Measurements from ENCODE around the gene ISG15. TPM values are rescaled to one million over a fixed set of nuclear protein-coding genes. Genes with fewer than 3 reads are reported as not detected.

Gene ISG15
- total RNA-seq, 5 donors from 2014 or later (not counting 1 experiment from before 2014, with no cell fraction given): 29.1 to 69.8 (median 48.5) TPM

GRCh38 chr1:1000357-1001056, 12.8 kb upstream of the ISG15 start:
- peak in 3 of 4 experiments; percentile 8 to 61 (median 8) for ATAC-seq (replicated peaks in 1 of 4)
- H3K4me3 ChIP-seq (ENCODE audit: control insufficient read depth in 1 of 2, extremely low read depth in 1 of 2, low read length in 1 of 2): peak overlapping the region; percentile 46 to 62
- H3K27me3 ChIP-seq (replicated peaks in 1 of 2; ENCODE audit: control insufficient read depth in 2 of 2, extremely low read depth in 1 of 2, insufficient read depth in 2 of 2, low read length in 1 of 2): peaks cover 2 to 87% of the 10 kb centered on the region in 2 experiments
- Mint-ChIP-seq H3K9me3 (no peaks in the 10 kb centered on the region), H3K27me3 (peaks cover 7 to 36% of the 10 kb centered on the region in 2 donors), H3K4me1 (peaks cover 16 to 27% (median 20%) of the 10 kb centered on the region in 3 donors), H3K36me3 (no peaks in the 10 kb centered on the region), H3K4me3 (peak overlapping the region; percentile 58 to 79 (median 72)), H3K27ac (no peak overlapping the region)
- CTCF ChIA-PET: no interaction called here
- POLR2A ChIA-PET: no interaction called here
- H3K4me1 ChIP-seq (ENCODE audit: control insufficient read depth in 1 of 2, extremely low read depth in 1 of 2, insufficient read depth in 2 of 2, low read length in 2 of 2): peaks cover 9 to 66% of the 10 kb centered on the region in 2 experiments
- no peaks in the 10 kb centered on the region for H3K9me3 ChIP-seq
- no peaks in the 10 kb centered on the region for H3K36me3 ChIP-seq (ENCODE audit: control insufficient read depth in 2 of 2, extremely low read depth in 1 of 2, insufficient read depth in 1 of 2, low read length in 1 of 2)
- DNase-seq: peak in 32 of 35 experiments; percentile 57 to 89 (median 74)
- H3K27ac ChIP-seq (ENCODE audit: low read length): no peak overlapping the region
- WGBS (ENCODE audit: insufficient coverage): 1% methylated on average over 74 of the region's 75 CpGs

GRCh38 chr1:1001057-1001783, 12.1 kb upstream of the ISG15 start:
- peak overlapping the region; percentile 11 to 62 for H3K4me3 ChIP-seq (ENCODE audit: control insufficient read depth in 1 of 2, extremely low read depth in 1 of 2, low read length in 1 of 2)

GRCh38 chr1:1003618-1004419, 9.5 kb upstream of the ISG15 start:
- no peaks in the 10 kb centered on the region for H3K9me3 Mint-ChIP-seq
- Histone ChIP-seq H3K36me3 (ENCODE audit: control insufficient read depth in 2 of 2, extremely low read depth in 1 of 2, insufficient read depth in 1 of 2, low read length in 1 of 2) (no peaks in the 10 kb centered on the region), H3K4me3 (ENCODE audit: control insufficient read depth in 1 of 2, extremely low read depth in 1 of 2, low read length in 1 of 2) (no peak overlapping the region), H3K27ac (ENCODE audit: low read length) (no peak overlapping the region), H3K4me1 (ENCODE audit: control insufficient read depth in 1 of 2, extremely low read depth in 1 of 2, insufficient read depth in 2 of 2, low read length in 2 of 2) (peaks cover 9 to 44% of the 10 kb centered on the region in 2 experiments), H3K9me3 (no peaks in the 10 kb centered on the region), H3K27me3 (replicated peaks in 1 of 2; ENCODE audit: control insufficient read depth in 2 of 2, extremely low read depth in 1 of 2, insufficient read depth in 2 of 2, low read length in 1 of 2) (peaks cover 2 to 73% of the 10 kb centered on the region in 2 experiments)
- no peak for DNase-seq
- peaks cover 12 to 17% (median 15%) of the 10 kb centered on the region in 3 donors for H3K4me1 Mint-ChIP-seq
- peaks cover 7 to 39% of the 10 kb centered on the region in 2 donors for H3K27me3 Mint-ChIP-seq
- no peak for ATAC-seq (replicated peaks in 1 of 4)
- no peak overlapping the region for H3K27ac Mint-ChIP-seq
- H3K4me3 Mint-ChIP-seq: no peak overlapping the region
- ChIA-PET POLR2A (no interaction called here), CTCF (interaction anchor here (0.5 to 0.6 kb wide), 3 partner anchors 9 to 773 kb away, joined by 5 to 6 read pairs (median 5); no protein-coding TSS in a partner anchor)
- no peaks in the 10 kb centered on the region for H3K36me3 Mint-ChIP-seq
- WGBS (ENCODE audit: insufficient coverage): 89% methylated on average over 3 of the region's 22 CpGs

More at GRCh38 chr1:1001057-1001783, 12.1 kb upstream of the ISG15 start:
- Mint-ChIP-seq H3K27me3 (peaks cover 7 to 36% of the 10 kb centered on the region in 2 donors), H3K4me3 (peak overlapping the region; percentile 58 to 79 (median 72)), H3K9me3 (no peaks in the 10 kb centered on the region), H3K27ac (no peak overlapping the region), H3K4me1 (peaks cover 14 to 22% (median 18%) of the 10 kb centered on the region in 3 donors), H3K36me3 (no peaks in the 10 kb centered on the region)
- ChIA-PET POLR2A (no interaction called here), CTCF (no interaction called here)
- H3K27me3 ChIP-seq (replicated peaks in 1 of 2; ENCODE audit: control insufficient read depth in 2 of 2, extremely low read depth in 1 of 2, insufficient read depth in 2 of 2, low read length in 1 of 2): peaks cover 2 to 87% of the 10 kb centered on the region in 2 experiments
- DNase-seq (peak in 2 of 35 experiments; percentile 4 to 24), ATAC-seq (replicated peaks in 1 of 4) (peak in 1 of 4 experiments; percentile 4)
- peaks cover 9 to 62% of the 10 kb centered on the region in 2 experiments for H3K4me1 ChIP-seq (ENCODE audit: control insufficient read depth in 1 of 2, extremely low read depth in 1 of 2, insufficient read depth in 2 of 2, low read length in 2 of 2)
- WGBS (ENCODE audit: insufficient coverage): 3% methylated on average over 53 of the region's 58 CpGs
- H3K27ac ChIP-seq (ENCODE audit: low read length): no peak overlapping the region
- no peaks in the 10 kb centered on the region for H3K36me3 ChIP-seq (ENCODE audit: control insufficient read depth in 2 of 2, extremely low read depth in 1 of 2, insufficient read depth in 1 of 2, low read length in 1 of 2)
- no peaks in the 10 kb centered on the region for H3K9me3 ChIP-seq

- Mint-ChIP-seq H3K9me3 (no peaks in the 10 kb centered on the region), H3K4me3 (no peak overlapping the region), H3K36me3 (no peaks in the 10 kb centered on the region), H3K4me1 (peaks cover 12 to 19% (median 17%) of the 10 kb centered on the region in 3 donors), H3K27ac (no peak overlapping the region), H3K27me3 (peaks cover 7 to 39% of the 10 kb centered on the region in 2 donors)
- no peak overlapping the region for H3K4me3 ChIP-seq (ENCODE audit: control insufficient read depth in 1 of 2, extremely low read depth in 1 of 2, low read length in 1 of 2)
- POLR2A ChIA-PET: no interaction called here
- no peaks in the 10 kb centered on the region for H3K9me3 ChIP-seq
- H3K27ac ChIP-seq (ENCODE audit: low read length): no peak overlapping the region
- WGBS (ENCODE audit: insufficient coverage): 44% methylated on average over 6 of the region's 7 CpGs
- H3K27me3 ChIP-seq (replicated peaks in 1 of 2; ENCODE audit: control insufficient read depth in 2 of 2, extremely low read depth in 1 of 2, insufficient read depth in 2 of 2, low read length in 1 of 2): peaks cover 2 to 71% of the 10 kb centered on the region in 2 experiments
- ATAC-seq (replicated peaks in 1 of 4) (no peak), DNase-seq (no peak)
- peaks cover 9 to 40% of the 10 kb centered on the region in 2 experiments for H3K4me1 ChIP-seq (ENCODE audit: control insufficient read depth in 1 of 2, extremely low read depth in 1 of 2, insufficient read depth in 2 of 2, low read length in 2 of 2)
- no peaks in the 10 kb centered on the region for H3K36me3 ChIP-seq (ENCODE audit: control insufficient read depth in 2 of 2, extremely low read depth in 1 of 2, insufficient read depth in 1 of 2, low read length in 1 of 2)
- CTCF ChIA-PET: no interaction called here
Observed at GRCh38 chr1:1004420-1004779, 8.9 kb upstream of the ISG15 start.

GRCh38 chr1:1004780-1005697, 8.3 kb upstream of the ISG15 start:
- Mint-ChIP-seq H3K36me3 (no peaks in the 10 kb centered on the region), H3K4me1 (peaks cover 12 to 19% (median 17%) of the 10 kb centered on the region in 3 donors), H3K27ac (peak overlapping the region in 1 of 2 donors; percentile 59), H3K4me3 (peak overlapping the region in 1 of 3 donors; percentile 63), H3K27me3 (peaks cover 7 to 39% of the 10 kb centered on the region in 2 donors), H3K9me3 (no peaks in the 10 kb centered on the region)
- H3K4me1 ChIP-seq (ENCODE audit: control insufficient read depth in 1 of 2, extremely low read depth in 1 of 2, insufficient read depth in 2 of 2, low read length in 2 of 2): peaks cover 6 to 35% of the 10 kb centered on the region in 2 experiments
- ChIA-PET CTCF (no interaction called here), POLR2A (no interaction called here)
- ATAC-seq (replicated peaks in 1 of 4) (no peak), DNase-seq (peak in 2 of 35 experiments; percentile 4 to 52)
- H3K4me3 ChIP-seq (ENCODE audit: control insufficient read depth in 1 of 2, extremely low read depth in 1 of 2, low read length in 1 of 2): no peak overlapping the region
- peaks cover 2 to 68% of the 10 kb centered on the region in 2 experiments for H3K27me3 ChIP-seq (replicated peaks in 1 of 2; ENCODE audit: control insufficient read depth in 2 of 2, extremely low read depth in 1 of 2, insufficient read depth in 2 of 2, low read length in 1 of 2)
- H3K9me3 ChIP-seq: no peaks in the 10 kb centered on the region
- no peaks in the 10 kb centered on the region for H3K36me3 ChIP-seq (ENCODE audit: control insufficient read depth in 2 of 2, extremely low read depth in 1 of 2, insufficient read depth in 1 of 2, low read length in 1 of 2)
- no peak overlapping the region for H3K27ac ChIP-seq (ENCODE audit: low read length)
- 15% methylated on average over 17 of the region's 21 CpGs for WGBS (ENCODE audit: insufficient coverage)

Data from T-cell (primary cell).